Caco-2 (cell line): Measurements from ENCODE around the gene ZNF483. TPM values are rescaled to one million over a fixed set of nuclear protein-coding genes. Genes with fewer than 3 reads are reported as not detected.

Source experiments
- BruUV-seq: library from RNA; stranded (reverse); fragments of 400-500 nt; replicated peaks from 2 replicates; lab custom pipeline; 2021; lab: Mats Ljungman, UMichigan
- CTCF ChIA-PET: fragments of 300-600 bp; sonication (Branson Sonifier 250); formaldehyde crosslinking; loops from one replicate; lab custom pipeline; 2022; ENCODE audit warnings: antibody characterized with exemption; lab: Charles Lee
- POLR2A ChIA-PET: fragments of 300-600 bp; sonication (Branson Sonifier 250); formaldehyde crosslinking; loops from one replicate; lab custom pipeline; 2022; ENCODE audit warnings: antibody characterized with exemption; lab: Charles Lee
- DNase-seq, 2 experiments: peaks; one replicate each; pipeline versions ENCODE4 v3.0.0 to v3.0.0-alpha.2; 2020 to 2022
- H3K27me3 ChIP-seq: replicated peaks from 2 replicates; pipeline ENCODE4 v1.6.0; 2011; ENCODE audit warnings: low read length; ENCODE audit not compliant: control insufficient read depth, insufficient read depth
- H3K36me3 ChIP-seq: 2 replicates; pipeline ENCODE4 v1.5.1; 2011; ENCODE audit warnings: low read length; ENCODE audit not compliant: control insufficient read depth, insufficient read depth
- H3K4me1 ChIP-seq: fragments of 250-450 bp; sonication (Bioruptor Pico); 2 replicates; pipeline ENCODE4 v1.5.1; 2020; ENCODE audit warnings: mild to moderate bottlenecking
- H3K4me3 ChIP-seq: 2 replicates; pipeline ENCODE4 v1.5.1; 2011; ENCODE audit warnings: low read depth, mild to moderate bottlenecking, control low read depth, low read length
- H3K9me3 ChIP-seq: fragments of 250-450 bp; sonication (Bioruptor Pico); 2 replicates; pipeline ENCODE4 v1.5.1; 2020; ENCODE audit warnings: mild to moderate bottlenecking, moderate library complexity
- H3K27ac Mint-ChIP-seq: one replicate; pipeline ENCODE4 v1.8.0; 2022; ENCODE audit warnings: mixed read lengths; ENCODE audit not compliant: unreplicated experiment
- H3K27me3 Mint-ChIP-seq: one replicate; pipeline ENCODE4 v1.8.0; 2022; ENCODE audit warnings: mixed read lengths; ENCODE audit not compliant: insufficient read depth, unreplicated experiment
- H3K36me3 Mint-ChIP-seq: one replicate; pipeline ENCODE4 v1.8.0; 2022; ENCODE audit warnings: mild to moderate bottlenecking, mixed read lengths; ENCODE audit not compliant: insufficient read depth, unreplicated experiment
- H3K4me1 Mint-ChIP-seq: one replicate; pipeline ENCODE4 v1.8.0; 2022; ENCODE audit warnings: low read depth, mixed read lengths; ENCODE audit not compliant: unreplicated experiment
- H3K4me3 Mint-ChIP-seq: one replicate; pipeline ENCODE4 v1.8.0; 2022; ENCODE audit warnings: mild to moderate bottlenecking, moderate library complexity, mixed read lengths; ENCODE audit not compliant: unreplicated experiment
- H3K9me3 Mint-ChIP-seq: one replicate; pipeline ENCODE4 v1.8.0; 2022; ENCODE audit warnings: mixed read lengths; ENCODE audit not compliant: unreplicated experiment
- intact Hi-C: fragments of 100-400 bp; cut with micrococcal nuclease; formaldehyde crosslinking; loops from one replicate; pipeline ENCODE4 v1.10.0; 2022; ENCODE audit not compliant: unreplicated experiment
- total RNA-seq: library from RNA; stranded (reverse); gene quantifications from 2 replicates; pipeline ENCODE4 v1.2.3, GENCODE V29; 2022
- TF ChIP-seq, protein P1 (sequence below), 2 experiments: fragments of 200-600 bp in 1 of 2; IDR thresholded peaks; 1 replicate in 1 of 2; 2 replicates in 1 of 2; pipeline versions ENCODE4 v1.5.1 to v1.8.0; 2011 to 2022; ENCODE audit warnings: antibody characterized with exemption in 1 of 2, control low read depth in 1 of 2, inconsistent platforms in 1 of 2, low read depth in 1 of 2, low read length in 1 of 2, mild to moderate bottlenecking in 1 of 2, moderate library complexity in 1 of 2; ENCODE audit not compliant: insufficient read depth in 1 of 2, severe bottlenecking in 1 of 2, unreplicated experiment in 1 of 2

Gene ZNF483
- total RNA-seq, 1 experiment from 2014 or later = not detected

DNA sequence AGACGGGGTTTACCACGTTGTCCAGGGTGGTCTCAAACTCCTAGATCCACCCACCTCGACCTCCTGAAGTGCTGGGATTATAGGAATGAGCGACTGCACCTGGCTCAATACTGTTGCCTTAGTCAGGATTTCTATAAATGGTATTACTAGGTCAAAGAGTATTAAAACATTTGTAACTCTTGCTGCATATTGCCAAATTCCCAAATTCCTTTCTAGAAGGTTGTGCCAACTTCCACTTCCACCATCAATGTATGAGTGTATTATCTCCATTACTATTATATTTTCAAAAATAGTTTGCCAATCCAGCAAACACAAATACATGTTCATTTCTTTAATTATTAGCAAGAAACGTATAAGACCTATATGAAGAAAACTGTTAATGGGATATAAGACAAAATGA lies 63.9 kb downstream of the ZNF483 start:
- H3K9me3 Mint-ChIP-seq = no peaks in the 10 kb centered on the region
- CTCF ChIA-PET = no interaction called here
- H3K27ac Mint-ChIP-seq = no peak overlapping the region

DNA sequence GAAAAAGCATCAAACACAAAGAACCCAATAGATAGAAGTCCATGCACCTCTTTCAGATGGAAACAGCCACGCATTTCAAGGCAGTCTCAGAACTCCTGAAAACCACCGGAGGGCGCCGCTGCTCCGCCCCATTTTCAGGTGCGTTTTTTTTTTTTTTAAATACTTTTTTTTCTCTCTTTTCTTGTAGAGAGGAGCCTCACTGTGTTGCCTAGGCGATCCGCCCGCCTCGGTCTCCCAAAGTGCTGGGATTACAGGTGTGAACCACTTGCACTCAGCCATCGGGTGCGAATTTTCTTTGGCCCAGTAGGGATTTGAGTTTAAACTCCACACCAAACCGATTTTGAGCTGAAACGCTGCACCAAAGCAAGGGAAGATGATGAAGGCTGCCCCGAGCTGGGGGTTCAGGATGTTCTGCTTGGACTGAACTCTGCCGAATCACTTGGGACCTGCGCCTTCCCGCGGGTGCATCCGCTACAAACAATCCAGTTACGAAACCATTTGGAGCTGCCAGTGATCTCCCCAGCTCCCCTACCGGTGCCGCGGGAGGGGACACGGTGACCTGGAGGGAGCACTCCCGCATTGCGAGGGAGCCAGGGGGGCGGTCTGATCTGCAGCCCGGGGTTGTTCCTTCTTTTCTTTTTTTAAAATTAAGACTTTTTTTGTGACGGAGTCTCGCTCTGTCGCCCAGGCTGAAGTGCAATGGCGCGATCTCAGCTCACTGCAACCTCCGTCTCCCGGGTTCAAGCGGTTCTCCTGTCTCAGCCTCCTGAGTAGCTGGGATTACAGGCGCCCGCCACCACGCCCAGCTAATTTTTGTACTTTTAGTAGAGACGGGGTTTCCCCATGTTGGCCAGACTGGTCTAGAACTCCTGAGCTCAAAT lies 73.1 kb downstream of the ZNF483 start:
- no peaks in the 10 kb centered on the region for H3K27me3 ChIP-seq
- H3K36me3 Mint-ChIP-seq = peaks cover 47% of the 10 kb centered on the region
- H3K36me3 ChIP-seq = peaks cover 2% of the 10 kb centered on the region
- peak overlapping the region; percentile 61 for H3K4me3 ChIP-seq
- H3K27me3 Mint-ChIP-seq = no peaks in the 10 kb centered on the region
- no peaks in the 10 kb centered on the region for H3K9me3 ChIP-seq
- peak overlapping the region; percentile 80 for H3K27ac Mint-ChIP-seq
- peak overlapping the region; percentile 78 for H3K4me3 Mint-ChIP-seq
- BruUV-seq = no TSS peak
- ChIA-PET POLR2A (interaction anchor here (0.5 to 1.7 kb wide), 3 partner anchors 33 to 424 kb away, joined by 3 to 9 read pairs (median 4); partner anchors contain the start of gene DNAJC25), CTCF (interaction anchor here (0.5 to 2.1 kb wide), 12 partner anchors 14 to 736 kb away, joined by 3 to 26 read pairs (median 4); partner anchors contain the start of gene DNAJC25)
- H3K9me3 Mint-ChIP-seq = no peaks in the 10 kb centered on the region
- H3K4me1 Mint-ChIP-seq = peaks cover 12% of the 10 kb centered on the region
- H3K4me1 ChIP-seq = peaks cover 17% of the 10 kb centered on the region
- intact Hi-C loops = loop anchor here (1.0 to 10.0 kb wide), 4 partner anchors 24 to 113 kb away; partner anchors contain the start of gene ECPAS
- DNase-seq = peak; percentile 76 to 77
- TF ChIP-seq, protein P1, sequence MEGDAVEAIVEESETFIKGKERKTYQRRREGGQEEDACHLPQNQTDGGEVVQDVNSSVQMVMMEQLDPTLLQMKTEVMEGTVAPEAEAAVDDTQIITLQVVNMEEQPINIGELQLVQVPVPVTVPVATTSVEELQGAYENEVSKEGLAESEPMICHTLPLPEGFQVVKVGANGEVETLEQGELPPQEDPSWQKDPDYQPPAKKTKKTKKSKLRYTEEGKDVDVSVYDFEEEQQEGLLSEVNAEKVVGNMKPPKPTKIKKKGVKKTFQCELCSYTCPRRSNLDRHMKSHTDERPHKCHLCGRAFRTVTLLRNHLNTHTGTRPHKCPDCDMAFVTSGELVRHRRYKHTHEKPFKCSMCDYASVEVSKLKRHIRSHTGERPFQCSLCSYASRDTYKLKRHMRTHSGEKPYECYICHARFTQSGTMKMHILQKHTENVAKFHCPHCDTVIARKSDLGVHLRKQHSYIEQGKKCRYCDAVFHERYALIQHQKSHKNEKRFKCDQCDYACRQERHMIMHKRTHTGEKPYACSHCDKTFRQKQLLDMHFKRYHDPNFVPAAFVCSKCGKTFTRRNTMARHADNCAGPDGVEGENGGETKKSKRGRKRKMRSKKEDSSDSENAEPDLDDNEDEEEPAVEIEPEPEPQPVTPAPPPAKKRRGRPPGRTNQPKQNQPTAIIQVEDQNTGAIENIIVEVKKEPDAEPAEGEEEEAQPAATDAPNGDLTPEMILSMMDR (IDR thresholded peaks at IDR 0.05; ENCODE audit: insufficient read depth in 1 of 2, low read depth in 1 of 2, low read length in 1 of 2, severe bottlenecking in 1 of 2, unreplicated experiment in 1 of 2) = peak; percentile 80 to 84

More for the DNA sequence above, 63.9 kb downstream of the ZNF483 start:
- no peaks in the 10 kb centered on the region for H3K27me3 ChIP-seq
- no peaks in the 10 kb centered on the region; the same call in 1 of the 2 replicates for H3K36me3 ChIP-seq
- intact Hi-C loops = no loop called here
- TF ChIP-seq, protein P1 (IDR thresholded peaks at IDR 0.05; ENCODE audit: insufficient read depth in 1 of 2, low read depth in 1 of 2, low read length in 1 of 2, severe bottlenecking in 1 of 2, unreplicated experiment in 1 of 2) = no peak
- no TSS peak for BruUV-seq
- Mint-ChIP-seq H3K36me3 (peaks cover 20% of the 10 kb centered on the region), H3K4me1 (no peaks in the 10 kb centered on the region), H3K4me3 (no peak overlapping the region), H3K27me3 (no peaks in the 10 kb centered on the region)
- H3K4me3 ChIP-seq = no peak overlapping the region
- POLR2A ChIA-PET = no interaction called here
- H3K9me3 ChIP-seq = no peaks in the 10 kb centered on the region
- DNase-seq = no peak
- H3K4me1 ChIP-seq = no peaks in the 10 kb centered on the region

DNA sequence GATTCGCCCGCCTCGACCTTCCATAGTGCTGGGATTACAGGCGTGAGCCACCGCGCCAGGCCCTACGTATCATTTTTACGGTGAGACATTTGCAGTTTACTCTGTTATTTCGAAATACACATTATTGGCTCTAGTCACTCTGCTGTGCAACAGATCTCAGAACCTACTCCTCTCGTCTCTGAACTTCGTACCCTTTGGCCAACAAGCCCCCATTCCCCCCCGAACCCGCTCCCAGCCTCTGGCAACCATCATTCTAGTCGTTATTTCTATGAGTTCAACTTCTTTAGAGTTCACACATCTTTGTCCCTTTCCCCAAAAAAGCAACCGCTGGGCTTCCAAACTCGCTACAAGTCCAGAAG lies 73.7 kb downstream of the ZNF483 start:
- no peaks in the 10 kb centered on the region for H3K9me3 ChIP-seq
- H3K4me3 ChIP-seq = peak overlapping the region; percentile 61
- peak; percentile 37 to 39 for DNase-seq
- TF ChIP-seq, protein P1 (IDR thresholded peaks at IDR 0.05; ENCODE audit: insufficient read depth in 1 of 2, low read depth in 1 of 2, low read length in 1 of 2, severe bottlenecking in 1 of 2, unreplicated experiment in 1 of 2) = no peak
- Mint-ChIP-seq H3K27me3 (no peaks in the 10 kb centered on the region), H3K27ac (peak overlapping the region; percentile 80), H3K9me3 (no peaks in the 10 kb centered on the region), H3K4me3 (peak overlapping the region; percentile 78), H3K4me1 (peaks cover 12% of the 10 kb centered on the region), H3K36me3 (peaks cover 41% of the 10 kb centered on the region)
- TSS peak; percentile 69 for BruUV-seq
- CTCF ChIA-PET = interaction anchor here (0.5 to 2.1 kb wide), 8 partner anchors 15 to 735 kb away, joined by 3 to 26 read pairs (median 4); partner anchors contain the start of gene DNAJC25
- intact Hi-C loops = loop anchor here (1.0 to 10.0 kb wide), 4 partner anchors 24 to 114 kb away; partner anchors contain the start of gene ECPAS
- H3K27me3 ChIP-seq = no peaks in the 10 kb centered on the region
- H3K36me3 ChIP-seq = peaks cover 2% of the 10 kb centered on the region
- H3K4me1 ChIP-seq = peaks cover 19% of the 10 kb centered on the region
- POLR2A ChIA-PET = interaction anchor here (0.5 to 1.7 kb wide), 3 partner anchors 23 to 63 kb away, joined by 3 to 9 read pairs (median 4); partner anchors contain the start of gene DNAJC25
